ENCODE data around the gene PIAS2.
"Not testable (repeated sequence)": the region's sequence is repeated elsewhere in the genome, so short reads cannot be mapped to it uniquely, and the experiment has no call there.

The PIAS2 gene

GRCh38 chr18:46859855-46860254 lies 57.5 kb downstream of the PIAS2 start:
- no peak for FAIRE-seq
- TF ChIP-seq TAF1 (IDR thresholded peaks at IDR 0.05; ENCODE audit: borderline replicate concordance, low read depth, low read length) (no peak), POLR2A (IDR thresholded peaks at IDR 0.05; ENCODE audit: low read depth, low read length) (no peak), POLR2AphosphoS5 (IDR thresholded peaks at IDR 0.05; ENCODE audit: low read depth, low read length) (no peak)
- DNase-seq (ENCODE audit: insufficient read length) = no peak

GRCh38 chr18:46858290-46858689 lies 59.0 kb downstream of the PIAS2 start:
- no peak for DNase-seq (ENCODE audit: insufficient read length)
- TF ChIP-seq POLR2A (IDR thresholded peaks at IDR 0.05; ENCODE audit: low read depth, low read length) = no peak
- no peak for TF ChIP-seq POLR2AphosphoS5 (IDR thresholded peaks at IDR 0.05; ENCODE audit: low read depth, low read length)
- TF ChIP-seq TAF1 (IDR thresholded peaks at IDR 0.05; ENCODE audit: borderline replicate concordance, low read depth, low read length) = no peak
- FAIRE-seq = no peak

- TF ChIP-seq POLR2A (IDR thresholded peaks at IDR 0.05; ENCODE audit: low read depth, low read length) (no peak), POLR2AphosphoS5 (IDR thresholded peaks at IDR 0.05; ENCODE audit: low read depth, low read length) (no peak), TAF1 (IDR thresholded peaks at IDR 0.05; ENCODE audit: borderline replicate concordance, low read depth, low read length) (no peak)
- DNase-seq (ENCODE audit: insufficient read length) = no peak
- FAIRE-seq = peak; percentile 46
Measured at GRCh38 chr18:46856973-46857372, 60.3 kb downstream of the PIAS2 start.

GRCh38 chr18:46849007-46849406 lies 68.3 kb downstream of the PIAS2 start:
- FAIRE-seq (no peak), DNase-seq (ENCODE audit: insufficient read length) (no peak)
- TF ChIP-seq TAF1 (IDR thresholded peaks at IDR 0.05; ENCODE audit: borderline replicate concordance, low read depth, low read length) (no peak), POLR2AphosphoS5 (IDR thresholded peaks at IDR 0.05; ENCODE audit: low read depth, low read length) (no peak), POLR2A (IDR thresholded peaks at IDR 0.05; ENCODE audit: low read depth, low read length) (no peak)

GRCh38 chr18:46843372-46843771 lies 73.9 kb downstream of the PIAS2 start:
- TF ChIP-seq POLR2A (IDR thresholded peaks at IDR 0.05; ENCODE audit: low read depth, low read length) (no peak), TAF1 (IDR thresholded peaks at IDR 0.05; ENCODE audit: borderline replicate concordance, low read depth, low read length) (no peak), POLR2AphosphoS5 (IDR thresholded peaks at IDR 0.05; ENCODE audit: low read depth, low read length) (no peak)
- DNase-seq (ENCODE audit: insufficient read length) (no peak), FAIRE-seq (no peak)

- no peak for TF ChIP-seq POLR2AphosphoS5 (IDR thresholded peaks at IDR 0.05; ENCODE audit: low read depth, low read length)
- no peak for TF ChIP-seq POLR2A (IDR thresholded peaks at IDR 0.05; ENCODE audit: low read depth, low read length)
- TF ChIP-seq TAF1 (IDR thresholded peaks at IDR 0.05; ENCODE audit: borderline replicate concordance, low read depth, low read length) = no peak
- no peak for DNase-seq (ENCODE audit: insufficient read length)
- peak; percentile 51 for FAIRE-seq
Measured at GRCh38 chr18:46842583-46842982, 74.7 kb downstream of the PIAS2 start.

- TF ChIP-seq TAF1 (IDR thresholded peaks at IDR 0.05; ENCODE audit: borderline replicate concordance, low read depth, low read length) = no peak
- no peak for TF ChIP-seq POLR2A (IDR thresholded peaks at IDR 0.05; ENCODE audit: low read depth, low read length)
- no peak for TF ChIP-seq POLR2AphosphoS5 (IDR thresholded peaks at IDR 0.05; ENCODE audit: low read depth, low read length)
- FAIRE-seq (no peak), DNase-seq (ENCODE audit: insufficient read length) (no peak)
Measured at GRCh38 chr18:46833899-46834298, 83.4 kb downstream of the PIAS2 start.

GRCh38 chr18:46832849-46833248 lies 84.5 kb downstream of the PIAS2 start:
- TF ChIP-seq POLR2AphosphoS5 (IDR thresholded peaks at IDR 0.05; ENCODE audit: low read depth, low read length) (no peak), TAF1 (IDR thresholded peaks at IDR 0.05; ENCODE audit: borderline replicate concordance, low read depth, low read length) (no peak), POLR2A (IDR thresholded peaks at IDR 0.05; ENCODE audit: low read depth, low read length) (no peak)
- DNase-seq (ENCODE audit: insufficient read length) = no peak
- FAIRE-seq = no peak

- not testable (repeated sequence) for DNase-seq (ENCODE audit: insufficient read length); FAIRE-seq
Measured at GRCh38 chr18:46832422-46832821, 84.9 kb downstream of the PIAS2 start.

- no peak for TF ChIP-seq TAF1 (IDR thresholded peaks at IDR 0.05; ENCODE audit: borderline replicate concordance, low read depth, low read length)
- no peak for TF ChIP-seq POLR2AphosphoS5 (IDR thresholded peaks at IDR 0.05; ENCODE audit: low read depth, low read length)
- no peak for TF ChIP-seq POLR2A (IDR thresholded peaks at IDR 0.05; ENCODE audit: low read depth, low read length)
- FAIRE-seq (no peak), DNase-seq (ENCODE audit: insufficient read length) (no peak)
Measured at GRCh38 chr18:46831434-46831833, 85.9 kb downstream of the PIAS2 start.

- DNase-seq (ENCODE audit: insufficient read length) (no peak), FAIRE-seq (no peak)
- TF ChIP-seq POLR2A (IDR thresholded peaks at IDR 0.05; ENCODE audit: low read depth, low read length) (no peak), TAF1 (IDR thresholded peaks at IDR 0.05; ENCODE audit: borderline replicate concordance, low read depth, low read length) (no peak), POLR2AphosphoS5 (IDR thresholded peaks at IDR 0.05; ENCODE audit: low read depth, low read length) (no peak)
Measured at GRCh38 chr18:46830633-46831032, 86.7 kb downstream of the PIAS2 start.

GRCh38 chr18:46829947-46830346 lies 87.4 kb downstream of the PIAS2 start:
- DNase-seq (ENCODE audit: insufficient read length) (no peak), FAIRE-seq (no peak)
- TF ChIP-seq POLR2AphosphoS5 (IDR thresholded peaks at IDR 0.05; ENCODE audit: low read depth, low read length) (no peak), POLR2A (IDR thresholded peaks at IDR 0.05; ENCODE audit: low read depth, low read length) (no peak), TAF1 (IDR thresholded peaks at IDR 0.05; ENCODE audit: borderline replicate concordance, low read depth, low read length) (no peak)

- no peak for FAIRE-seq
- no peak for DNase-seq (ENCODE audit: insufficient read length)
- no peak for TF ChIP-seq TAF1 (IDR thresholded peaks at IDR 0.05; ENCODE audit: borderline replicate concordance, low read depth, low read length)
- TF ChIP-seq POLR2A (IDR thresholded peaks at IDR 0.05; ENCODE audit: low read depth, low read length) = no peak
- TF ChIP-seq POLR2AphosphoS5 (IDR thresholded peaks at IDR 0.05; ENCODE audit: low read depth, low read length) = no peak
Measured at GRCh38 chr18:46829531-46829930, 87.8 kb downstream of the PIAS2 start.

Data from GM12892 (cell line).